DOHH2 (cell line): ENCODE data around the gene CFAP210.
"Not testable (repeated sequence)": the region's sequence is repeated elsewhere in the genome, so short reads cannot be mapped to it uniquely, and the experiment has no call there.

Source experiments
- H3F3A ChIP-seq: fragments of 200-600 bp; sonication (generic), shearing (Covaris generic); 2 replicates; pipeline ENCODE4 v1.6.0; 2016; ENCODE audit warnings: antibody characterized with exemption, mild to moderate bottlenecking; ENCODE audit not compliant: control insufficient read depth, insufficient read depth
- H3K27ac ChIP-seq: fragments of 200-600 bp; sonication (generic); 2 replicates; pipeline ENCODE4 v1.5.1; 2014; ENCODE audit warnings: low read depth, mild to moderate bottlenecking, low read length, moderate library complexity
- H3K27me3 ChIP-seq: fragments of 200-600 bp; sonication (generic); 2 replicates; pipeline ENCODE4 v1.6.1; 2014; ENCODE audit warnings: mild to moderate bottlenecking, low read length, mixed read lengths; ENCODE audit not compliant: control insufficient read depth
- H3K36me3 ChIP-seq: fragments of 200-600 bp; sonication (generic); 2 replicates; pipeline ENCODE4 v1.6.1; 2014; ENCODE audit warnings: mild to moderate bottlenecking, low read length, moderate library complexity, mixed read lengths; ENCODE audit not compliant: control insufficient read depth
- H3K4me1 ChIP-seq: fragments of 200-600 bp; sonication (generic); 2 replicates; pipeline ENCODE4 v1.6.1; 2014; ENCODE audit warnings: mild to moderate bottlenecking, low read length, mixed read lengths; ENCODE audit not compliant: control insufficient read depth
- H3K4me2 ChIP-seq: fragments of 200-600 bp; sonication (generic); 2 replicates; pipeline ENCODE4 v1.6.0; 2014; ENCODE audit warnings: mild to moderate bottlenecking, low read length, moderate library complexity
- H3K4me3 ChIP-seq: fragments of 200-600 bp; sonication (generic); 2 replicates; pipeline ENCODE4 v1.5.1; 2014; ENCODE audit warnings: mild to moderate bottlenecking, low read length, mixed read lengths
- H3K79me2 ChIP-seq: fragments of 200-600 bp; sonication (generic); 2 replicates; pipeline ENCODE4 v1.6.1; 2014; ENCODE audit warnings: mild to moderate bottlenecking, low read length, mixed read lengths; ENCODE audit not compliant: control insufficient read depth
- H3K9me2 ChIP-seq: fragments of 200-600 bp; sonication (generic); replicated peaks from 2 replicates; pipeline ENCODE4 v1.6.1; 2014; ENCODE audit warnings: mild to moderate bottlenecking, low read length, mixed read lengths; ENCODE audit not compliant: control insufficient read depth
- H3K9me3 ChIP-seq: fragments of 200-600 bp; sonication (generic); 2 replicates; pipeline ENCODE4 v1.6.1; 2014; ENCODE audit warnings: antibody characterized with exemption, low read length, mixed read lengths; ENCODE audit not compliant: control insufficient read depth, insufficient read depth
- H4K20me1 ChIP-seq: fragments of 200-600 bp; sonication (generic); 2 replicates; pipeline ENCODE4 v1.6.0; 2014; ENCODE audit warnings: low read depth, mild to moderate bottlenecking, antibody characterized with exemption, low read length, moderate library complexity; ENCODE audit not compliant: control insufficient read depth, insufficient read depth
- EZH2phosphoT487 ChIP-seq: fragments of 200-600 bp; sonication (generic); IDR thresholded peaks from 2 replicates; pipeline ENCODE4 v1.6.1; 2017; ENCODE audit warnings: borderline replicate concordance, mild to moderate bottlenecking, antibody characterized with exemption, low read length, moderate library complexity, mixed read lengths
- TF ChIP-seq, protein P1 (sequence below): fragments of 200-600 bp; sonication (generic); IDR thresholded peaks from one replicate; pipeline ENCODE4 v1.5.1; 2014; ENCODE audit warnings: antibody characterized with exemption, mild to moderate bottlenecking, low read depth, low read length; ENCODE audit not compliant: poor library complexity, severe bottlenecking

The CFAP210 gene

DNA sequence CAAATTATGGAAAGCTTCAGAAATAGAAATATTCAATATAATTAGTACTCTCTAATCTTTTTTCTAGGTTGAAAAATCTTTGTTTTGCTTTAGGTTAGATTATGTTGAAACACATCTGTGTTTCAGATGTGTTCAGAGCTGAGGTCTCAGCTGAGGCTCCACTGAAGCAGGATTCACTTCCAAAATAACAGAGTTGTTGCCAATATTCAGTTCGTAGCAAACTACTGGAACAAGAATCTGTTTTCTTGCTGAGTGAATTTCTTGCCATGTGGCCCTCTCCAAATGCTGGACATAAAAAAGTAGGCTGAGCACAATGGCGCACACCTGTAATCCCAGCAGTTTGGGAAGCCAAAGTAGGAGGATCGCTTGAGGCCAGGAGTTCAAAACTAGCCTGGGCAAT is 8.8 kb upstream of the CFAP210 start:
- no peaks in the 10 kb centered on the region for H4K20me1 ChIP-seq
- H3K79me2 ChIP-seq: no peaks in the 10 kb centered on the region
- no peak overlapping the region for H3K27ac ChIP-seq
- H3K9me3 ChIP-seq: no peaks in the 10 kb centered on the region
- no peaks in the 10 kb centered on the region for H3K4me1 ChIP-seq
- no peaks in the 10 kb centered on the region for H3K27me3 ChIP-seq
- TF ChIP-seq, protein P1, sequence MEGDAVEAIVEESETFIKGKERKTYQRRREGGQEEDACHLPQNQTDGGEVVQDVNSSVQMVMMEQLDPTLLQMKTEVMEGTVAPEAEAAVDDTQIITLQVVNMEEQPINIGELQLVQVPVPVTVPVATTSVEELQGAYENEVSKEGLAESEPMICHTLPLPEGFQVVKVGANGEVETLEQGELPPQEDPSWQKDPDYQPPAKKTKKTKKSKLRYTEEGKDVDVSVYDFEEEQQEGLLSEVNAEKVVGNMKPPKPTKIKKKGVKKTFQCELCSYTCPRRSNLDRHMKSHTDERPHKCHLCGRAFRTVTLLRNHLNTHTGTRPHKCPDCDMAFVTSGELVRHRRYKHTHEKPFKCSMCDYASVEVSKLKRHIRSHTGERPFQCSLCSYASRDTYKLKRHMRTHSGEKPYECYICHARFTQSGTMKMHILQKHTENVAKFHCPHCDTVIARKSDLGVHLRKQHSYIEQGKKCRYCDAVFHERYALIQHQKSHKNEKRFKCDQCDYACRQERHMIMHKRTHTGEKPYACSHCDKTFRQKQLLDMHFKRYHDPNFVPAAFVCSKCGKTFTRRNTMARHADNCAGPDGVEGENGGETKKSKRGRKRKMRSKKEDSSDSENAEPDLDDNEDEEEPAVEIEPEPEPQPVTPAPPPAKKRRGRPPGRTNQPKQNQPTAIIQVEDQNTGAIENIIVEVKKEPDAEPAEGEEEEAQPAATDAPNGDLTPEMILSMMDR: no peak
- no peak for TF ChIP-seq EZH2phosphoT487
- H3K4me3 ChIP-seq: no peak overlapping the region
- H3K9me2 ChIP-seq: no peaks in the 10 kb centered on the region
- H3K36me3 ChIP-seq: peaks cover under 1% of the 10 kb centered on the region; the same call in 1 of the 2 replicates
- H3K4me2 ChIP-seq: no peak overlapping the region
- no peaks in the 10 kb centered on the region for H3F3A ChIP-seq

DNA sequence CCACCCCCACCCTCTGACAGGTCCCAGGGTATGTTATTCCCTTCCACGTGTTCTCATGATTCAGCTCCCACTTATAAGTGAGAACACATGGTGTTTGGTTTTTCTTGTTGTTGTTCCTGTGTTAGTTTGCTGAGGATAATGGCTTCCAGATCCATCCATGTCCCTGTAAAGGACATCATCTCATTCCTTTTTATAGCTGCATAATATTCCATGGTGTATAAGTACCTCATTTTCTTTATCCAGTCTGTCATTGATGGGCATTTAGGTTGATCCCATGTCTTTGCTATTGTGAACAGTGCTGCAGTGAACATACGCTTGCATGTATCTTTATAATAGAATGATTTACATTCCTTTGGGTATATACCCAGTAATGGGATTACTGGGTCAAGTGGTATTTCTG is 5.0 kb upstream of the CFAP210 start:
- H3F3A ChIP-seq: not testable (repeated sequence)

DNA sequence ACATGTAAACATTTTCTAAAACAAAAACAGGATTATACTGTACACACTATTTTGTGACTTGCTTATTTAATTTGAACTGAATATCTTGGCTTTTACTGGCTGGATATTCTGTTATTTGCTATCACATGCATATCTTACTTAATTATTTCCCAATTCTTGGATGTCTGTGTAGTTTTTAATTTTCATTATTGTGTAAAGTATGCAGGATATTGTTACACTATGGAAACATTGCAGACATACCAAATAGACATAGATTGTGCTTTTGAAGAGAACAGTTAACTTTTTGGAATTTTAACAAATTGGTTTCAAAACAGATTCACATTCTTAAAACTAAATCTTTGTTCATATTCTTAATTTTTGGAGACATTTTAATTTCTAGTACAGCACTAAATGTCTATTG is 2.2 kb upstream of the CFAP210 start:
- Histone ChIP-seq H3K79me2 (peaks cover 11% of the 10 kb centered on the region), H3K9me2 (no peaks in the 10 kb centered on the region), H3K4me3 (no peak overlapping the region), H3K36me3 (peaks cover 12% of the 10 kb centered on the region; the same call in 1 of the 2 replicates), H3K9me3 (no peaks in the 10 kb centered on the region), H4K20me1 (no peaks in the 10 kb centered on the region), H3K27ac (no peak overlapping the region), H3K4me1 (peaks cover 20% of the 10 kb centered on the region), H3F3A (peaks cover 9% of the 10 kb centered on the region; the same call in 1 of the 2 replicates), H3K4me2 (no peak overlapping the region), H3K27me3 (peaks cover 9% of the 10 kb centered on the region)
- no peak for TF ChIP-seq EZH2phosphoT487
- TF ChIP-seq, protein P1: no peak

More for the DNA sequence above, 5.0 kb upstream of the CFAP210 start:
- Histone ChIP-seq H3K36me3 (peaks cover 12% of the 10 kb centered on the region; the same call in 1 of the 2 replicates), H3K79me2 (peaks cover 11% of the 10 kb centered on the region), H3K4me1 (peaks cover 10% of the 10 kb centered on the region)
- H3K9me3 ChIP-seq, H3K27me3 ChIP-seq, H4K20me1 ChIP-seq, H3K9me2 ChIP-seq, H3K4me2 ChIP-seq, H3K4me3 ChIP-seq, H3K27ac ChIP-seq: not testable (repeated sequence)

DNA sequence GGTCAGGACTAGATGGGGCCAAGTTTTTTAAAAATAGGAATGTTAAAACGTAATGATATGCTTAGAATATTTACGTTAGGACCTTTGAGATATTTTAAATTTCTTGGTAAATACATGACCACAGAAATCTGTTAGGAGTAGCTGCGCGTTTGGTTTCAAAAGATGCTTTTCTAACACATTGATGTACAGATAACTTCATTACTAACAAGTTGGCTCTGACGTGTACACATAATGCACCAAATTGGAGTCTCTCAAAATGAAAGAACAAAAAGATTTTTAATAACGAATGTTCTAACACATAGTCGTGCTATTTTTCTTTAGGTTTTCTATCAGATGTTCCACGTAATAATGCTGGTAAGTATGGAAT is 672 bp upstream of the CFAP210 start:
- TF ChIP-seq, protein P1: no peak
- TF ChIP-seq EZH2phosphoT487: no peak
- peak overlapping the region; percentile 86 for H3K4me3 ChIP-seq
- H3K36me3 ChIP-seq: peaks cover 12% of the 10 kb centered on the region; the same call in 1 of the 2 replicates
- H3K27me3 ChIP-seq: peaks cover 9% of the 10 kb centered on the region
- H3F3A ChIP-seq: peaks cover 9% of the 10 kb centered on the region; the same call in 1 of the 2 replicates
- peak overlapping the region; percentile 96 for H3K4me2 ChIP-seq
- no peaks in the 10 kb centered on the region for H4K20me1 ChIP-seq
- H3K4me1 ChIP-seq: peaks cover 20% of the 10 kb centered on the region
- peaks cover 11% of the 10 kb centered on the region for H3K79me2 ChIP-seq
- H3K9me3 ChIP-seq: peaks cover 4% of the 10 kb centered on the region; the same call in 1 of the 2 replicates
- H3K9me2 ChIP-seq: no peaks in the 10 kb centered on the region
- H3K27ac ChIP-seq: peak overlapping the region; percentile 30
